Spinal cord (tissue), 10 donors: ENCODE data around the gene WDR53. TPM values are rescaled to one million over a fixed set of nuclear protein-coding genes. Genes with fewer than 3 reads are reported as not detected.
"Not testable (repeated sequence)": the region's sequence is repeated elsewhere in the genome, so short reads cannot be mapped to it uniquely, and the experiment has no call there.

Source experiments
- DNase-seq, 6 donors: peaks; one replicate each; pipeline versions ENCODE4 v3.0.0 to v3.0.0-alpha.2; 2013 to 2015; ENCODE audit warnings: low spot score in 6 of 6, low read depth in 4 of 6
- H3K27ac ChIP-seq: one replicate; pipeline ENCODE4 v1.5.1; 2013; ENCODE audit warnings: low read depth, low read length, control low read depth
- H3K27me3 ChIP-seq: one replicate; pipeline ENCODE4 v1.6.1; 2013; ENCODE audit warnings: low read length; ENCODE audit not compliant: control insufficient read depth, insufficient read depth
- H3K36me3 ChIP-seq: one replicate; pipeline ENCODE4 v1.6.1; 2013; ENCODE audit warnings: low read length; ENCODE audit not compliant: control insufficient read depth, insufficient read depth
- H3K4me1 ChIP-seq: one replicate; pipeline ENCODE4 v1.6.1; 2013; ENCODE audit warnings: low read length; ENCODE audit not compliant: control insufficient read depth, insufficient read depth
- H3K4me3 ChIP-seq: one replicate; pipeline ENCODE4 v1.5.1; 2013; ENCODE audit warnings: low read depth, low read length, control low read depth
- H3K9me3 ChIP-seq: one replicate; pipeline ENCODE4 v1.6.1; 2013; ENCODE audit warnings: low read length; ENCODE audit not compliant: control insufficient read depth, insufficient read depth
- WGBS: methylation state at CpG from one replicate; pipeline ENCODE4 v1.1.5; 2013; ENCODE audit warnings: missing lambda C conversion rate; ENCODE audit not compliant: insufficient coverage; 5-methylcytosine and 5-hydroxymethylcytosine counted together
- polyA plus RNA-seq, 2 donors: library from polyadenylated mRNA; unstranded; fragments of 120-200 nt; gene quantifications; one replicate each; pipeline ENCODE4 v1.2.1, GENCODE V29; 2013; ENCODE audit not compliant: insufficient read length in 2 of 2
- total RNA-seq, 2 donors: library from RNA; depleted of rRNA in 1 of 2; stranded (reverse); fragments of 120-200 nt in 1 of 2; fragments of >200 nt in 1 of 2; gene quantifications; one replicate each; pipeline versions ENCODE4 v1.2.3 to v1.2.4, GENCODE V29; 2013 to 2014
- donor health status: healthy.

WDR53 gene
- total and polyA plus RNA-seq, 4 donors: 5.9 to 16.8 (median 10.7) TPM

GRCh38 chr3:196569003-196569516 lies 706 bp upstream of the WDR53 start:
- Histone ChIP-seq H3K36me3 (peaks cover 5% of the 10 kb centered on the region), H3K4me3 (peak overlapping the region; percentile 59), H3K9me3 (no peaks in the 10 kb centered on the region), H3K27me3 (no peaks in the 10 kb centered on the region), H3K27ac (peak overlapping the region; percentile 10), H3K4me1 (peaks cover 11% of the 10 kb centered on the region)
- DNase-seq: peak in 1 of 6 donors; percentile 20
- under 1% methylated on average over 44 of the region's 44 CpGs for WGBS

GRCh38 chr3:196563721-196564225 lies 4.6 kb downstream of the WDR53 start:
- Histone ChIP-seq H3K9me3 (no peaks in the 10 kb centered on the region), H3K36me3 (peaks cover 9% of the 10 kb centered on the region), H3K4me1 (peaks cover 7% of the 10 kb centered on the region), H3K27me3 (no peaks in the 10 kb centered on the region), H3K27ac (no peak overlapping the region), H3K4me3 (no peak overlapping the region)
- 90% methylated on average over 4 of the region's 9 CpGs for WGBS
- DNase-seq: no peak

DNA sequence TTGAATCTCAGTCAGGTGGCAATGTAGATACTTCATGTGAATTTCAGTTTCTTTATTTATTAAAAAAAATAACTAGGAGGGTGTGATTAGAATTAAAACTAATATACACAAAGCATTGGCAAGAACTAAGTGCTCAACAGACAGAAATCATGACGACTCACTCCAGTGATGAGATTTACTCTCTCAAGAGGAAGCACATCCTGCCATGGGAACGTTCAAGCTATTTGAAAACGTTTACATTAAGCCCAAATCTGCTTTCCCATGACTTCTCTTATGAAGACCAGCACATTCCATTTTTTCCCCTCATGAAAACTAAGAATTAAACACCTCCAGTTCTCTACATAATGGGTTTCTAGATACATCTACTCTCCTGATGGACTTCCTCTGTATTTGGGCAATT lies 8.5 kb downstream of the WDR53 start:
- no peak for DNase-seq
- no peaks in the 10 kb centered on the region for H3K4me1 ChIP-seq
- peaks cover 4% of the 10 kb centered on the region for H3K36me3 ChIP-seq
- 100% methylated on average over 1 of the region's 3 CpGs for WGBS
- H3K9me3 ChIP-seq: no peaks in the 10 kb centered on the region
- no peak overlapping the region for H3K4me3 ChIP-seq
- no peak overlapping the region for H3K27ac ChIP-seq
- no peaks in the 10 kb centered on the region for H3K27me3 ChIP-seq

- Histone ChIP-seq H3K9me3 (no peaks in the 10 kb centered on the region), H3K36me3 (peaks cover 4% of the 10 kb centered on the region), H3K4me3 (no peak overlapping the region), H3K4me1 (no peaks in the 10 kb centered on the region), H3K27ac (no peak overlapping the region), H3K27me3 (no peaks in the 10 kb centered on the region)
- no peak for DNase-seq
Measured at GRCh38 chr3:196558476-196558875, 9.9 kb downstream of the WDR53 start.

- Histone ChIP-seq H3K36me3 (peaks cover 4% of the 10 kb centered on the region), H3K4me3 (no peak overlapping the region), H3K4me1 (no peaks in the 10 kb centered on the region), H3K9me3 (no peaks in the 10 kb centered on the region), H3K27me3 (no peaks in the 10 kb centered on the region), H3K27ac (no peak overlapping the region)
- DNase-seq: no peak
- 63% methylated on average over 2 of the region's 5 CpGs for WGBS
Measured at GRCh38 chr3:196557236-196557635, 11.1 kb downstream of the WDR53 start.

- no CpG with 5 or more reads among the region's 3 CpGs for WGBS
- no peak for DNase-seq
- H3K27me3 ChIP-seq: no peaks in the 10 kb centered on the region
- no peaks in the 10 kb centered on the region for H3K4me1 ChIP-seq
- no peak overlapping the region for H3K27ac ChIP-seq
- no peaks in the 10 kb centered on the region for H3K9me3 ChIP-seq
- peaks cover 3% of the 10 kb centered on the region for H3K36me3 ChIP-seq
- no peak overlapping the region for H3K4me3 ChIP-seq
Measured at GRCh38 chr3:196555295-196555694, 13.1 kb downstream of the WDR53 start.

DNA sequence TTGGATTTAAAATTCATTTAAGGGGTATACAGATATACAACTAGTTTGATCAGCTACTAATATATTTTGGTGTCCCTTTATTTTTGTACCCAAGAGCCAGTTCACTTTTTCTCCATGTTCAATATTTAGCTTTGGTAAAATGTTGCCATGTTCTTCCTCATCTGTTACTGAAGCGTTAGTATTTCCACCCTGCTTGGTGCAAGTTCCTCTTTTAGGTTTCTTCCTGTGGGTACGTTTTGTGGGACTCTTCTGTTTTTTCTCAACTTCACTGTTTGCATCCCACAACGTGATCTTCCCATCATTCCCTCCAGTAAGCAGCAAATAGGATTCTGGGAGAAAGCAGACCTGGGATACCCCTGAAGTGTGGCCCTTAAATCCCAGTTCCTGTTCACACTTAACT lies 14.1 kb downstream of the WDR53 start:
- Histone ChIP-seq H3K4me1 (no peaks in the 10 kb centered on the region), H3K4me3 (no peak overlapping the region), H3K9me3 (peaks cover 3% of the 10 kb centered on the region), H3K27ac (no peak overlapping the region), H3K27me3 (no peaks in the 10 kb centered on the region), H3K36me3 (no peaks in the 10 kb centered on the region)
- WGBS: 94% methylated on average over 3 of the region's 3 CpGs
- no peak for DNase-seq

GRCh38 chr3:196553551-196553950 lies 14.8 kb downstream of the WDR53 start:
- Histone ChIP-seq H3K27me3 (no peaks in the 10 kb centered on the region), H3K27ac (no peak overlapping the region), H3K9me3 (peaks cover 3% of the 10 kb centered on the region), H3K4me3 (no peak overlapping the region), H3K4me1 (no peaks in the 10 kb centered on the region), H3K36me3 (no peaks in the 10 kb centered on the region)
- WGBS: 95% methylated on average over 8 of the region's 9 CpGs
- no peak for DNase-seq

- no peak overlapping the region for H3K27ac ChIP-seq
- no CpG with 5 or more reads among the region's 5 CpGs for WGBS
- H3K9me3 ChIP-seq: peaks cover 3% of the 10 kb centered on the region
- no peak overlapping the region for H3K4me3 ChIP-seq
- no peaks in the 10 kb centered on the region for H3K27me3 ChIP-seq
- H3K4me1 ChIP-seq: no peaks in the 10 kb centered on the region
- DNase-seq: no peak
- H3K36me3 ChIP-seq: no peaks in the 10 kb centered on the region
Measured at GRCh38 chr3:196552253-196552652, 16.1 kb downstream of the WDR53 start.

GRCh38 chr3:196550172-196550571 lies 18.2 kb downstream of the WDR53 start:
- H3K27ac ChIP-seq, H3K4me1 ChIP-seq, H3K4me3 ChIP-seq, DNase-seq, H3K36me3 ChIP-seq, H3K27me3 ChIP-seq, H3K9me3 ChIP-seq: not testable (repeated sequence)
- WGBS: 93% methylated on average over 3 of the region's 3 CpGs
